GM20431 (cell line): Measurements from ENCODE around the gene IMMP2L.
"Not testable (repeated sequence)": the region's sequence is repeated elsewhere in the genome, so short reads cannot be mapped to it uniquely, and the experiment has no call there.

Source experiments
- in situ Hi-C: fragments of 300-500 bp; cut with MseI, MboI; formaldehyde crosslinking; loops from one replicate; pipeline ENCODE4 v1.15.0; 2020; ENCODE audit warnings: low sequenced_read_pairs; ENCODE audit not compliant: unreplicated experiment

The IMMP2L gene

GRCh38 chr7:110940756-110941155, 621.5 kb downstream of the IMMP2L start:
- in situ Hi-C loops = no loop called here

GRCh38 chr7:110938165-110938564, 624.1 kb downstream of the IMMP2L start:
- in situ Hi-C loops = no loop called here

GRCh38 chr7:110936665-110937064, 625.6 kb downstream of the IMMP2L start:
- in situ Hi-C loops = not testable (repeated sequence)

GRCh38 chr7:110929480-110930249, 632.6 kb downstream of the IMMP2L start:
- in situ Hi-C loops = no loop called here

GRCh38 chr7:110922906-110923305, 639.4 kb downstream of the IMMP2L start:
- in situ Hi-C loops = no loop called here

GRCh38 chr7:110921595-110922151, 640.6 kb downstream of the IMMP2L start:
- in situ Hi-C loops = no loop called here

- in situ Hi-C loops = no loop called here
Measured at GRCh38 chr7:110918949-110919548, 643.2 kb downstream of the IMMP2L start.

- in situ Hi-C loops = no loop called here
Measured at GRCh38 chr7:110914263-110914662, 648.0 kb downstream of the IMMP2L start.

- in situ Hi-C loops = no loop called here
Measured at GRCh38 chr7:110911632-110912031, 650.7 kb downstream of the IMMP2L start.

GRCh38 chr7:110909117-110909516, 653.2 kb downstream of the IMMP2L start:
- in situ Hi-C loops = no loop called here

GRCh38 chr7:110905773-110906566, 656.3 kb downstream of the IMMP2L start:
- in situ Hi-C loops = no loop called here

GRCh38 chr7:110898516-110898915, 663.8 kb downstream of the IMMP2L start:
- in situ Hi-C loops = no loop called here

GRCh38 chr7:110897538-110897937, 664.8 kb downstream of the IMMP2L start:
- in situ Hi-C loops = no loop called here

GRCh38 chr7:110894111-110894510, 668.2 kb downstream of the IMMP2L start:
- in situ Hi-C loops = no loop called here

- in situ Hi-C loops = no loop called here
Measured at GRCh38 chr7:110891197-110891596, 671.1 kb downstream of the IMMP2L start.

GRCh38 chr7:110890101-110890500, 672.2 kb downstream of the IMMP2L start:
- in situ Hi-C loops = no loop called here

GRCh38 chr7:110889335-110889734, 673.0 kb downstream of the IMMP2L start:
- in situ Hi-C loops = no loop called here

GRCh38 chr7:110888641-110889040, 673.7 kb downstream of the IMMP2L start:
- in situ Hi-C loops = no loop called here

- in situ Hi-C loops = no loop called here
Measured at GRCh38 chr7:110885474-110885873, 676.8 kb downstream of the IMMP2L start.

- in situ Hi-C loops = no loop called here
Measured at GRCh38 chr7:110881721-110882120, 680.6 kb downstream of the IMMP2L start.

- in situ Hi-C loops = no loop called here
Measured at GRCh38 chr7:110880971-110881370, 681.3 kb downstream of the IMMP2L start.
